NCI-H1436 treated with DMSO at 0.1 percent for 48 hours (cell line): ENCODE measurements around the gene HS1BP3.

Experiments used
- DNase-seq: peaks from one replicate; lab custom pipeline; 2025; lab: John Stamatoyannopoulos, UW

HS1BP3 gene, protein sequence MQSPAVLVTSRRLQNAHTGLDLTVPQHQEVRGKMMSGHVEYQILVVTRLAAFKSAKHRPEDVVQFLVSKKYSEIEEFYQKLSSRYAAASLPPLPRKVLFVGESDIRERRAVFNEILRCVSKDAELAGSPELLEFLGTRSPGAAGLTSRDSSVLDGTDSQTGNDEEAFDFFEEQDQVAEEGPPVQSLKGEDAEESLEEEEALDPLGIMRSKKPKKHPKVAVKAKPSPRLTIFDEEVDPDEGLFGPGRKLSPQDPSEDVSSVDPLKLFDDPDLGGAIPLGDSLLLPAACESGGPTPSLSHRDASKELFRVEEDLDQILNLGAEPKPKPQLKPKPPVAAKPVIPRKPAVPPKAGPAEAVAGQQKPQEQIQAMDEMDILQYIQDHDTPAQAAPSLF

DNA sequence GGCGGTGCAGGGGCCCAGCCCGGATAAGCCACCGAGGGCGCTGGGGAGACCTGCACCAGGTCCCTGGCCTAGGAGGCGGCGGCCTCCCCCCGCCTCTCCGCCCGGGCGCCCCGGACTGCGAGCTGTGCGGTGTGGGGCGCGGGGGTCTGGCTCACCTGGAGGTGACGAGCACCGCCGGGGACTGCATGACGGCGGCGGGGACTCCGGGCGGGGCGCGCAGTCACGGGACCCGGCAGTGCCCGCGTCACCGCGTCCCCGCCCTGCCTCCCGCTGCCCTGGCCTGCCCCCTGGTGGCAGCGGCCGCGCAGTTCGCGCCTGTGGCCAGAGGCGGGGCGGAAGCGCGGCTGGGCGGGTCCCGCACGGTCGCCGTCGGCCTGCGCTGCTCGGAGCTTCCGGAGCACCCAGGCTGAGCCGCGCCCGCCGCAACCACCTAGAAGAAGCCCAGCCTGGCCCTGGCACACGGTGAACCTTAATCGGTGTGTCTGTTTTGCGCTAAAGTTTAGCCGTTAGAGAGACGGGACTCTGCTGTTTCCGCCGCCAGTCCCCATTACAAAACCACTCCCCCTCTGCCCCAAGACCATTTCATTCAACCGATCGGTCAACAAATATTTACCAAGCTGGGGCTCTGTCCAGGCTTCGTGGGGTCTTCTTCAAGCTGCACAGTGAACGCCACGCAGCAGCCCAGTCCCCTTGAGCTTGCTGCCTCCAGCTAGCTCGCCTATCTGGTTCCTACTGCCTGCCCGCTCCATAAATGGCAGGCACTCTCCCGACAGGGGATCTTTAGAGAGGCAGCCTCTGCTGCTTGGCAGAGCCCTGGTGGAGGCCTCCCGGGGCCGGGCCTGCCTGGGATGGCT, at the start of gene HS1BP3:
TSS of gene HS1BP3 (minus strand) at position 222 of the 854 bp plus-strand sequence. CDS start at position 187, 35 bp downstream.
- DNase-seq: no peak

DNA sequence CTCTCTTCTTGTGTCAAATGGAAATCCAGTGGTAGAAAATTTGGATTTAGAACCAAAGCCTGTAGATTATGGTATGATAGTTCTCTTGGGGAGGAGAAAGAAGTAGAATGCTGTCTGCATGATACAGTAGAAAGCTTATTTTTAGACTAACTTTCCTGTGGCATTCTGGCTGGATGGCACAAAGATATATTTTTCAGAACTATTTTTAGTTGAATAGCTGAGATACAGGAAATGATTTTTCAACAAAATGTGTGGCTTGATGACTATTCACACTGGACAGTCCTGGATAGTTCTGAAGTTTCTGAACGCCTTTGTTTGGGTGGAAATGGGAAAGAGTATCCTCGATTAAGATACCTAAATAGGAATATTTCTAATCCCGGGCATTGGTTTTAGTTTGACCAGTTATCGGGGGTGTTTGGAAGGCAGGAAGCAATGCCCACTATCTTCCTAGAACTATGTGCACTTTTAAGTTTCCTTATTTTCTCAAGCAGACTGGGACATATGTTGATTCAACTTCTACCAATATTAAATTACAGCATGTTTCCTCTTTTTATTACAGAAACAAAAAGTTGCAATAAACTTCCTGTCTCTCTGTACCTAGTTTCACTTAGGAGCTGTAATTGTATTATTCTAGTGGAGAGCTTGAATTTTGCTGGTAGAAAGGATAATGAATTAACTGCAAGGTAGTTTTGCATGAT, 48.2 kb upstream of the HS1BP3 start:
- DNase-seq: no peak

DNA sequence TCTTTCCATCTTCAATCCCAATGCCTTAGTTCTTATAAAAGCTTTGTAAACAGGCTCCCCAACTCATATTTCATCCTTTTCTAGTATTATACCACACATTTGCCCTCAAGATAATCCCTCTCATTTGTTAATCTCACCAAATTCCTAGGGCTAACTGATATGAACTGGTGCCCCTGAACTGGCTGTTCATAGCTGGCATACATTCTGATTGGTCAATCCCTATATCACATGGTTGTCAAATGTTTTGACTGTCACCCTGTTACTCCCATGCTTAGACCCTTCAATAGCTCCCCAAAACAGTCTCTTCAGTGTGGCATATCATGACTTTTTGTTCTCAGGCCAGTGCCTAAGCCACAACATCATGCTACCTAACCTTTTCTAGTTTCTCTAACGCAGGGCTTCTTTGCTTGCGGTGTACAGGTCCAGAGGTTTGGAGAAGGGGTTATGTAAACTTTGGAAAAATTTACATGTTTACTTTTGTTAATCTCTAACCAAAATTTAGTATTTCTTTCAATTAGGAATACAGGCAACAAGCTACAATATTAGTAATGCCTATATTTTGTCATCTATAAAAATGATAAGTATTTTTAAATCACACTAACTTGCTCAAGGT, 46.5 kb upstream of the HS1BP3 start:
- no peak for DNase-seq

DNA sequence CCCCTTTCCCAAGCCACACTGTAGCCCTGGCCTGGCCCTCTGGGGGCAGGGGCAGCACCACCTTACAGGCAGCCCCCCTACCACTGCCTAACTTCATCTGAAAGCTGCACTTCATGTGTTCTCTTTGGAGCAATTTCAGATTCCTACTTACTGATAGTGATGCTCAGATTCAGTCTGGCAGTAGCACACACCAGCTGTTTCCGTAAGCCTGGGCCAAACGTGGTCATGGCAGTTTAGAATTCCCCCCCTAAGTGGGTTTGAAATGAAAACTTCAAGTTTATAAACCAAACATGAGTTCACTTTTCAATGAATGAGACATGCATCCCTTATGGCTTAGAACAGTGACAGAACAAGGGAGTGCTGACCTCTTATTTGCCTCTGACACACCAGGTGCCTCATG, 45.5 kb upstream of the HS1BP3 start:
- no peak for DNase-seq

DNA sequence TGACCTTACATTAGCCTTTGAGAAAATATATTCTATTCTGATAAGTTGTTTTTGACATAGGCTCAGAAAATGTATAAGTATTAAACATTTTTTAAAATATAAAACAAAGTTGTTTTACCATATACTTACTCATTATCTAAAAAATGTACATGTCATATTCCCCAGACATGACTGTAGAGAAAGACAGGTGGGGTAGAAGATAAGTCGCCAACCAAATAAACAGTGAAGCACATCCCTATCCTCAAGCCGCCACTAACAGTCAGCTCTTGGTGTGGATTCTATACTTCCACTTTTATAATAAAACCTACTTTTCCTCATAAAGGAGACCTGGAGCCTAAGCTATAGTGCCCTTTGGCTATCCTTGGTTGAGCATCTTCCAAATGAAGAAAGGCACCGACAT, 42.4 kb upstream of the HS1BP3 start:
- DNase-seq: no peak

DNA sequence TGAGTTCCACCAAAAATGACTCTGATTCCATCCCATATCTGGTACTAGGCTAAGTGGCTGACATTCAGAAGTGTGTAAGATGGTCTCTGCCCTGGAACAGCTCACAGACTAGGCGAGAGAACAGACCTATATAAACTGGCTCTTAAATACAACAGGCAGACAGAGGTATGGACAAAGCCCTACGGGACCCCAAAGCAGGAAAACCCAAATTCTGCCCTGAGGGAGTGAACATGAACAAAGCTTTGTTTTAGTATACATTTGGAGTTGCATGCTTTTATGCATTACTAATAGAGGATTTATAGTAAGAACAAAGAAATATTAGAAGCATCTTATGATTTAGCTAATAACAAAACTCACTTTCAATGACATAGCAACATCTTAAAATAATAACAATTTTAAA, 41.2 kb upstream of the HS1BP3 start:
- no peak for DNase-seq

DNA sequence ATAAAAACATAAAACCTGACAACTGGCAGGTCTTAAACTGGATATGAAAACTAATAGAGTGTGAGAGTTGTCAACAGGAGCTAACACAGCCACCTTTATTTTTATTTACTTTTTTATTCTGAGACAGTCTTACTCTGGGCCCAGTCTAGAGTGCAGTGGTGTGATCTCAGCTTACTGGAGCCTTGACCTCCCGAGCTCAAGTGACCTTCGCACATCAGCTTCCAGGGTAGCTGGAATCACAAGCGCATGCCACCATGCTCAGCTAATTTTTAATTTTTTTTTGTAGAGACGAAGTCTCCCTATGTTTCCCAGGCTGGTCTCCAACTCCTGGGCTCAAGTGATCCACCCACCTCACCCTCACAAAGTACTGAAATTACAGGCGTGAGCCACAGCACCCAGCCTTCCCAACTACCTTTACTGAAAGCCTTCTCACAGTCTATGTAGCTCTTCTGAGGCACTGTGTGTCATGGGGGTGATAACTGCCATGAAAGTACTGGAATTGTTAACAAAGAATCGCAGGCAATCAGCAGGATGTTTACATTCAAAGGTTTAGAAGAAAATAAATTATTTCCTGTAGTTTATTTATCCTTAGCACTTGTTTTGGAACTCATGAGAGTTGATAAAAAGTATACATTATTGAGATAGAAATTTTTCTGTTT, 40.3 kb upstream of the HS1BP3 start:
- no peak for DNase-seq

DNA sequence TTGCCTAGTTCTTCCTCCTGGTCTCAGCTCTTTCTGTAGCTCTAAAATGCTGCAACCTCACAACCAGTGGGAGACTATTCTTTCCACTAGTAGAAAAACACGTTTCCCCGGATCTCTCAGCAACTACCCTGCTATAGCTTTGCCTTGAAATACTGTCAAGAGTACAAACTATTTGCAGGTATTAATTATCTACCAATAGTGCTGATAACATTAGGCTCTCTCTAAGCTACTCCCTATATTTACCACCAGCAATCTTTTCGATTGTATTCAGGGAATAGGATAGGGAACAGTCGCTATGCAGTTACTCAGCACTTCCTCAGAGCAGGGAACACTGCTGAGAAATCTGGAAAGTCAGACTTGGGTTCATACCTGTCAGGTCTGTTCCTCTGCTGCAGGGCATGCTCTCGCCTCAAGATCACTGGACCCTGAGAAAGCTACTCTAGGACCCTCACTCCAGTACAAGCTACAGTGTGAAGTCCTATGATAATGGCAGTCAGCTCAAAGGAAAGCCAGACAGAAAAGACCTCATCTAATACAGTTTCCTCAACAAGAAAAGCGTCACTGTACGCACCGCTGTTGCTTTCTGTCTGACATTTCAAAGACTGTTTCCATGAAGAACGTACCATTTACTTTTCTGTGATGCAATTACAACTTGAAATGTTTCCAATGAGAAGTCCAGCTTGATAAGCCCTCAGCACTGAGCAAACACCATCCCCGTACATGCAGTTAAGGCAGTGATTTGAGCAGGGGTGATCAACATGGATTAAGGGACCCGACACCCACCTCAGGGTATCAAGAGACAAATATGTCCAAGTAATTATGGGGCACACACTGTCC, 38.7 kb upstream of the HS1BP3 start:
- no peak for DNase-seq

DNA sequence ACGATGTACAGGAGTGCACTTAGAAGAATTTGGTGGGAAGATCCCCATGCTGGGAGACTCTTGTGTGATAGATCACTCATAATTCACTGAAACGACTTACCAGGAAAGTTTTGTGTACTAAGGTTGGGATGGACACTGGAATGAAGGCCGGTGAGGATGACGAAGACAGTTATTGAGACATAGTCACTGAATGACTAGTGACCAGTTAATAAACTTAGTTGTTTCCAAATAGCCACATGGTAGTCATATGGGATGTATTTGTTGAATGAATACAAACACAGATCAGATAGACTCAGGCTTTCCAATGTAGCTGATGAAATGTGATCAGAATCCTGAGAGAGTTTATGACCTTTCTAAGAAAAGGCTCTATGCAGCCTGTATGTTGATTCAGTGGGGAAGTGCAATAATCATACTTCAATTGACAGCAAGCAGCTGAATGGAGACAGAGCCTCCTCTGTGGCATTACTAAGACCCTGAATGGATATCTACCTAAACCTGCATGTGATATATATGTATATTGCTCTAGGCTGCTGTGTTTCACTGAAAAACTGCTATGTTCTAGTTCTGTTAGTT, 36.4 kb upstream of the HS1BP3 start:
- DNase-seq: no peak

DNA sequence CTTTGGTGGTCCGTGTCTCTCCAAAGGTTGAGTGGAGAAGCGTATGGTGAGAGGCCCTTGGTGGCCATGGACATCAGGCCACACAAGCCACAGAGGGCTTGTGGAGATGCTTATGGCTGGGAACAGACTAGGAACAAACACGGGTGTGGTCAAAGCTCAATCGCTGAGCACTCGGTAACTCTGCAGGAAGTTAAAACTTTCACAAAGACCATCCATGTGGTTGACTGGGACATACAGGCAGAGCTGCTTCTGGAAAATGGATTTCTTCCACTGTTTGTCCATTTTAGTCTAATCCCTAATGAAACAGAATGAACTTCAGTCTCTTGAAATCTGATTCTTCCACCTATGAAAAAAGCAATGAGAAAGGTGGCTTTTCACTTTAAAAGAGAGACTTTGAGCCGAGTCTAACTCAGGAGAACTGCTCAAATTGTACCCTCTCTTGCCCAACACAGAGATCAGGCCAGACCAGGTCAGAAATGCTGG, 33.7 kb upstream of the HS1BP3 start:
- DNase-seq: no peak

DNA sequence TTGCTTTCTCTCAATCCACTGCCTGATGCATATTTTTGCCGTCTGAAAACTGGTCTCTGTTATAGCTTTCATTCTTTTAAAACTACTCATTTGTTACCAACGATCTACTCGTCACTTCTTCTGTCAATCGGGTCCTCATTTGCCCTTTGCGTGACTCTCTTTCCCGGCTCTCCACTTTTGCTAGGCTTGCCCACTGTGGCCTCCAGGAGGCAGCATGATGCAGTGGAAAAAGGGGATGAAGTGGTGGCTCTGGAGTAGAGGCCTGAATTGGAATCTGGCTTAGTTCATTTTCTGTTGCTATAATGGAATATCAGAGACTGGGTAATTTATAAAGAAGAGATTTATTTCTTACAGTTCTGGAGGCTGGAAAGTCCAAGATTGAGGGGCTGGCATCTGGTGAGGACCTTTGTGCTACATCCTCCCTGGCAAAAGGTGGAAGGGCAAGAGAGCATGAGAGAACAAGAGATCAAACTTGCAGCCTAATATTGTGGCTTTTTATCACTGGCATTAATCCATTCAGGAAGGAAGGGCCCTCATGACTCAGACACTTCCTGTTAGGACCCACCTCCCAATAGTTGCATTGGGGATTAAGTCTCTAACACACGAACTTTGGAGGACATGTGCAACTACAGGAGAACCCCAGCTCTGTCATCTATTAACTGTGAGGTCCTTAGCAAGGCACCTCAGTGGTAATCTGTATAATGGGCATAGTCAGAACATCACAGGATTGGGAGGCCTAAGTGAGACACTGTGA, 31.4 kb upstream of the HS1BP3 start:
- DNase-seq: no peak

DNA sequence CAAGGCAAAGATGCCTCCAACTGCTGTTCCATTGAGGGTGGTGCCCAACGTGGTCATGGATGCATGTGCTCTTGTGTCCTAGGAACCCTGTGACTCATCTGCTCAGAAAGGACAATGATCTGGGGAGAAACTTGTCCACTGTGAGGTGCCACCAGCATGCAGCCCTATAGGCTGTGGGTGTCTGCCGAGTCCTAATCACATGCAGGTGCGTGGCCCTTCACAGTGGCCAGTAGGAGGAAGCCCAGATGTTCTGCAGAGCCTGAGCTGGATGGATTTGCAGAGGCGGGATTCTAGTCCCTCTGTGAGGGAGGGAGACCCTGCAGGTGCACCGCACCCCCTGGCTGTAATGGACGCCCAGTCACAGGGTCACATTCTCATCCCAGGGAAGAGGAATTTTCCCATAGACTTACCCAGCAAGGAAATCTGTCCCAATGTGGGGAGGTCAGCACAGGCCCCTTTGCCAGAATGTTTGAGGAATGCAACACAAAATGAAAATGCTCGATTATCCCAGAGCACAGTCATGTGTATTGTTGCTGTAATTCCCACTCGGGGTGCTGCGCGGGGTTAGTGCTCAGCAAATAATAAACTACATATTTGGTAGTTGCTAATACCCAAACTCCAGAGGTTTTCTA, 30.0 kb upstream of the HS1BP3 start:
- no peak for DNase-seq

DNA sequence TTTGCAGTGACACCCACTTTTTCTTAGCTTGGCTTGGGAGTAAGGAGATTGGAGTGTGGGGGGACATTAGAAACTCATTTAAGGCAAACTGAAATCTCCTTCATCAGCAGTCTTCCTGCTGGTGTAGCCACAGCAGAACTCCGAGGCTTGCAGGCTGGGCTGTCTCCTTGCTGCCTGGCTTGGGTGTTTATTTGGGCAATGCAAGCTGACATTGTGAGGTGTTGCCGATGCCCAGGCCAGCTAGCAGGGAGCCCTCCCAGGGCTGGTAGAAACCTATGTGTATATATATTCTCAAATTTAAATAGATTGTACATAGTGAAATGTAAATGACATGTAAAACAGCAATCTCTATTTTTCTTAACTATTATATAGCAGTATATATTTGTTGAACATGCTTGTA, 27.9 kb upstream of the HS1BP3 start:
- no peak for DNase-seq

DNA sequence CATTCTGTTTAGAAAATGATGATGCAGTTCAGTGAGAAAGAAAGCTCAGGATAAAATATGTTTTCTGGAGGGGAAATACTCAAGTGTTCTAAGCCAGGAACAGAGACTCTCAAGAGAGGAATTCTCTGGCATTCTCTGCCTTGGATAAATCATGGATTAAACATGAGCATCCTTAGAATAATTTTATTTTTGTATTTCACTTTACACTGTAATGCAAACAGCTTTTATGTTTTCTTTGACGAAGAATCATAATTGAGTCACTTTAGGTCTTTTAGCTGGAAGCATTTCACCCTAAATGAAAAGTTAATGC, 27.1 kb upstream of the HS1BP3 start:
- no peak for DNase-seq

DNA sequence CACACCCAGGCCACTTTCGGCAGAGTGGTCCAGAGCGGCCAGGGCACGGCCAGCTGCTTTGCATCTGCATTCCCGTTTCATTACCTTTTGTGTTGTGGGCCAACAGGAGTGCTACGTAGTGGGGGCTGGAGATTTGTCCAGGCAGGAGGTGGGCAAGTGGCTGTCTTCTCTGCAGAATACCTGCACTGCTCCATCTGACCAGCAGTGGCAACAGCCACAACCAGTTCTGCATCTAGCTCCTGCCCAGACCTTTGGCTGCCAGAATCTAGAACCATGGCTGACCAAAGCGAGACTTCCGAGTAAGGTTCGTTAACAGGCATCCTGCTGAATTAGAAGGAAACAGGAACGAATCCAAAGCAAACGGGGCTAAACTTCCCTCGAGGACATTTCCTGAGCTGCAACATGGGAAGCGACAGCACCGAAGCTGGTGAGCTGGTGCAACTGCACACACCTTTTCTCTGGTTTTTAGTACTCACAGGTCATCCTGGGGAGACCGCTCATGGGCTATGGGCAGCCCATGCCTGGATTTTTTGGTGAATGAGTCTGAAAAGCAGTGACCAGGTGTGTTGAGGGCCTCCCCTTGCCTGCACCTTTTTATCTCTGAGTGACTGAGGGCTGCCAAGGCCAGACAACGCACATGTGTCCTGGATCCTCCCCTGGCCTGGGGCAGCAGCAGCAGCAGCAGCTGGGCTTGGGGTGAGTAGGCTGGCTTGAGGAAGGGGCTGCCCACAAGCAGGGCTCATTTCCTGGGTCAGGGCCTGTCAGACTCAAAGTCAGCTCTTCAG, 26.6 kb upstream of the HS1BP3 start:
- no peak for DNase-seq

DNA sequence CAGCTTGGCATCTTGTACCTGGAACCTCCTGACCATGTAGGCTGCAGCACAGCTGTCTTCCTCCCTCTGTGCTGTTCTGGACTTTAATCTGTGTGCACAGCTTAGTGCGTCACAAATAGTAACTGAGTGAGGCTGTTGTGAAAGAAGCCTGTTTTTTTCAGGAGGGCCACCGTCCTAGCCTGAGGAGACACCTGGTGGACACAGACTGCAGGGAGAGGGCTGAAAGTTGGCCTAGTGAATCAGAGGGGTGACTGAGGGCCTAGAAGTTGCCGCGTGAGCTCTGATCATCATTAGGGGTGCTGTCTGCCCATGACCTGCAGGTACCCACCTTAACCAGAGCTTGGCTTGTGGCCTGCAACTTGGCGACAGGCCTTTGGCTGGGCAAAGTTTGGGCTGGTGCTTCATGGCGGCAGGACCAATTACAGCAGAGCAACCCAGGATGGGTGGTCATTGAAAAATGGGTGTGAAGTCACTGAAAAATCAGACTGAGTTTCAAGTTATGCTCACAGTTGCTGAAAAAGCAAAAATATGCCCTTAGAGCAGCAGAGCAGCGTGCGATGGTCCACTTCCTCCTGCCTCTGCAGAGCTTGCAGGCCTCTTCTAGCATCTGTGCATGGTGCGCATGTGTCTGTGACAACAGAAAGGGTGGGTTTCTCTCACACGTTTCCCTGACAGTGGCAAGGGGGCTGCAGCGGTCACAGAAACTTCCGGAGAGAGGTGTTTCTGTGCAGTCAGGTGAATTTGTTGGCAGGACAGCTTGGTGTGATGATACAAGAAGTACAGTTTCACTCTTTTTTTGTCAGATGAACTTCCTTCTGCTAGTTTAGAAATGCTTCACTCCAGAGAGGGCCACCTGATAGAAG, 25.7 kb upstream of the HS1BP3 start:
- DNase-seq: no peak

DNA sequence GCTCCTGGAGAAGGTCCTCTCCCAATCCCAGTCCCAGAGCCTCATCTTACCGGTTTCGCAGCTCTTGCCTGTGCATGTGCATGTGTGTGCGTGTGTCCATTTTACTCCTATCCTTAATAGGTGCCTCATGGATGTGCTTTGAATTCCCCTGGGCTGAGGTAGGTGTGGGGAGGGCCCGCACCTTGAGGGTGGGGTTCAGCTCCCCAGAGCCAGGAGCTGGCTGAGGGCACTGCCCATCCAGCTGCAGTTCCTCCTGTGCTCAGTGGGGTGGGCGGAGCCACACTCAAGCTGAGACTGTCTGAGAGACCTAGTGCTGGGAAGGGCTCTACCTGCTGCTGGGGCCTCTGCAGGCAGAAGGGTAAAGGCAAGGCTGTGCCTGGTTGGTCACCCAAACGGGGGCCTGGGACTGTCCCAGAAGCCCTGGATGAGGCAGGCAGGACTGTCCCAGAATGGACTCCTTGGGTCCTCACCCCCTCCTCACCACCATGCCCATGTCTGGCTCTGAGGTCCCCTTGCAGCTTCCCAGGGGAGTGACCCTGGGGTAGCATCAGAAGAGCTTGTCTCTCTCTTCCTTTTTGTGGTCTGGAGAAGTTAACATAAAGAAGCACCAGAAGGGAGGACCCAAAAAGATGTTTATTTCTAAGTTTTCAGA, 24.9 kb upstream of the HS1BP3 start:
- DNase-seq: no peak
